Gastrocnemius medialis (tissue), 4 donors: ENCODE results near the gene MPRIP.
A peak's percentile ranks its signal among the peaks of the same experiment; 100 is the strongest.

Source experiments
- POLR2A ChIP-seq, 2 donors: fragments of 450-650 bp; IDR thresholded peaks; one replicate each; pipeline ENCODE4 v1.6.1; 2017; ENCODE audit warnings: antibody characterized with exemption in 2 of 2, mild to moderate bottlenecking in 2 of 2, moderate library complexity in 2 of 2
- TF ChIP-seq, protein P1 (sequence below), 5 experiments: fragments of 450-650 bp in 3 of 5; fragments of 200-600 bp in 2 of 5; sonication (generic) in 2 of 5; IDR thresholded peaks in 4 of 5; conservative IDR thresholded peaks in 1 of 5; 1 replicate in 4 of 5; 2 replicates in 1 of 5; pipeline ENCODE4 v1.5.1; 2016 to 2019; ENCODE audit warnings: antibody characterized with exemption in 5 of 5, mild to moderate bottlenecking in 3 of 5, moderate library complexity in 3 of 5

DNA sequence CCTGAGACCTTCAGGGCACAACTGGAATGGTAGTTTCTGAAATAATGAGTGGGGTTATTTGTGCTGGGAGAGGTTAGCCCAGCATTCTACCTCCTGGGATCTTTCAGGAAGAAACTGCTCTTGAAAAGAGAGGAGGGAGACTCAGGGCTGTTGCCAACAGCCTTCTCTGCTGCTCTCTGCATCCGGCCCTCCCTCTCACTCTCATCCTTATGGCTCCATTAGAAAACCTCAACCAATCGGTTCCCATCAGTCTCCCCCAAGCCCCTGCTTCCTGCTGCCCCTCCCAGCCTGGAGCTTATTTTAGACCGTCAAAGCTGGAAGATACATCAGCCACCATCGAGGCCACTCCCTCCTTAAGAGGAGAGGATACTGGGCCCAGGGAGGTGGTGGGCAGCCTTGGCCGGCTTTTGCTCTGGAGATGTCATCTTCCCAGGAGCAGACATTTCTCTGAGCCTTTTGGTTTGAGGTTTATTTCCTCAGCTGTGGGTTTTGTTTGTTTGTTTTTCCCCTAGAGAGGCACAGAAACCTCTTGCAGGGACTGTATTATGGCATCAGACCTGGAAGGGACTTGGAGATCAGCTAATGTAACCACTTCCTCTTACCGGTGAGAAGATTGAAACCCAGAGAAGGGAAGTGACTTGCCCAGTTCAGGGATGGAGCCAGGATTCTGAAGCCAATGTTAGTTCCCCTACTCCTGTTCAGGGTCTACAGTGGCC, 2.7 kb downstream of the MPRIP start:
- TF ChIP-seq POLR2A (IDR thresholded peaks at IDR 0.05): peak; percentile 34 to 39
- TF ChIP-seq, protein P1, sequence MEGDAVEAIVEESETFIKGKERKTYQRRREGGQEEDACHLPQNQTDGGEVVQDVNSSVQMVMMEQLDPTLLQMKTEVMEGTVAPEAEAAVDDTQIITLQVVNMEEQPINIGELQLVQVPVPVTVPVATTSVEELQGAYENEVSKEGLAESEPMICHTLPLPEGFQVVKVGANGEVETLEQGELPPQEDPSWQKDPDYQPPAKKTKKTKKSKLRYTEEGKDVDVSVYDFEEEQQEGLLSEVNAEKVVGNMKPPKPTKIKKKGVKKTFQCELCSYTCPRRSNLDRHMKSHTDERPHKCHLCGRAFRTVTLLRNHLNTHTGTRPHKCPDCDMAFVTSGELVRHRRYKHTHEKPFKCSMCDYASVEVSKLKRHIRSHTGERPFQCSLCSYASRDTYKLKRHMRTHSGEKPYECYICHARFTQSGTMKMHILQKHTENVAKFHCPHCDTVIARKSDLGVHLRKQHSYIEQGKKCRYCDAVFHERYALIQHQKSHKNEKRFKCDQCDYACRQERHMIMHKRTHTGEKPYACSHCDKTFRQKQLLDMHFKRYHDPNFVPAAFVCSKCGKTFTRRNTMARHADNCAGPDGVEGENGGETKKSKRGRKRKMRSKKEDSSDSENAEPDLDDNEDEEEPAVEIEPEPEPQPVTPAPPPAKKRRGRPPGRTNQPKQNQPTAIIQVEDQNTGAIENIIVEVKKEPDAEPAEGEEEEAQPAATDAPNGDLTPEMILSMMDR (IDR thresholded peaks at IDR 0.05 in 4 of 5, conservative IDR thresholded peaks at IDR 0.05 in 1 of 5): no peak
